Keratinocyte (primary cell): Measurements from ENCODE around the gene CA7.

Experiments
- EZH2 ChIP-seq: IDR thresholded peaks from one replicate; pipeline ENCODE4 v1.6.1; 2012; ENCODE audit warnings: inconsistent platforms, mild to moderate bottlenecking, low read length, moderate library complexity
- TF ChIP-seq, protein P1 (sequence below), 3 experiments: IDR thresholded peaks in 1 of 3; conservative IDR thresholded peaks in 1 of 3; optimal IDR thresholded peaks in 1 of 3; 2 replicates in 2 of 3; 3 replicates in 1 of 3; pipeline versions ENCODE3 to v1.5.1; 2011; ENCODE audit warnings: low read length in 3 of 3, mild to moderate bottlenecking in 3 of 3, moderate library complexity in 2 of 3, control low read depth in 1 of 3, inconsistent platforms in 1 of 3; ENCODE audit not compliant: insufficient read depth in 2 of 3; ENCODE audit errors: extremely low read depth in 1 of 3

DNA sequence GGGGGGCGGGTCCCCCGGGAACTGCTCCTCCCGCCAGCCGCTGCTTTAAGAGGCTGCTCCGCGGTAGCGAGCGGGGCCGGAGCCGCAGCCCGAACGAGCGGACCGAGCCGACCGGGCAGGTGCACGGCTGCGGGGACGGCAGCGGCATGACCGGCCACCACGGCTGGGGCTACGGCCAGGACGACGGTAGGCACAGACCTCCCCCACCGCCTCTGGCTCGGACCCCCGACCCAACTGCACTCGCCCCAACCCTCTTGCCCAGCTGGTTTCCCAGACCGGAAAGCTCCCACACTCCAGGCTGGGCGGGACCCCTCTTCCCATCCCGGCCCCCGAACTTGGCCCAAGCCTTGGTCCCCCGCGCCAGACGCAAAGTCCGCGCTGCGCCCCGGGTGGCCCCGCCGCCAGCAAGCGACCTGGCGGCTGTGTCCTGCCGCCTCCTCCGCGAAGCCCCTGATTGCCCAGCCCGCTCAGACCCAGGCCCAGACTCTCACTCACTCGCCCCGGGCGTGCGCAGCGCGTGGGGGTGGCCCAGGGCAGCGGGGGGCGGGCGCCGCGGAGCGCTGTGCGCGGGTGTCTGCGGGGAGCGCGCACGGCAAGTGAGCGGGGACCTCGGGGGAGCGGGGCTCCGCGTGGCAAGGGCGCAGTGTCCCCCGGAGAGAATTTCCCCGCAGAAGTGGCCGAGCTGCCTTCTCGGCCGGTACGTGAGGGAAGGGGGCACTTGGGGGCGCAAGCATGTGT, at the start of gene CA7:
- TF ChIP-seq, protein P1, sequence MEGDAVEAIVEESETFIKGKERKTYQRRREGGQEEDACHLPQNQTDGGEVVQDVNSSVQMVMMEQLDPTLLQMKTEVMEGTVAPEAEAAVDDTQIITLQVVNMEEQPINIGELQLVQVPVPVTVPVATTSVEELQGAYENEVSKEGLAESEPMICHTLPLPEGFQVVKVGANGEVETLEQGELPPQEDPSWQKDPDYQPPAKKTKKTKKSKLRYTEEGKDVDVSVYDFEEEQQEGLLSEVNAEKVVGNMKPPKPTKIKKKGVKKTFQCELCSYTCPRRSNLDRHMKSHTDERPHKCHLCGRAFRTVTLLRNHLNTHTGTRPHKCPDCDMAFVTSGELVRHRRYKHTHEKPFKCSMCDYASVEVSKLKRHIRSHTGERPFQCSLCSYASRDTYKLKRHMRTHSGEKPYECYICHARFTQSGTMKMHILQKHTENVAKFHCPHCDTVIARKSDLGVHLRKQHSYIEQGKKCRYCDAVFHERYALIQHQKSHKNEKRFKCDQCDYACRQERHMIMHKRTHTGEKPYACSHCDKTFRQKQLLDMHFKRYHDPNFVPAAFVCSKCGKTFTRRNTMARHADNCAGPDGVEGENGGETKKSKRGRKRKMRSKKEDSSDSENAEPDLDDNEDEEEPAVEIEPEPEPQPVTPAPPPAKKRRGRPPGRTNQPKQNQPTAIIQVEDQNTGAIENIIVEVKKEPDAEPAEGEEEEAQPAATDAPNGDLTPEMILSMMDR (optimal IDR thresholded peaks at IDR 0.05 in 1 of 3, IDR thresholded peaks at IDR 0.05 in 1 of 3, conservative IDR thresholded peaks at IDR 0.05 in 1 of 3; ENCODE audit: extremely low read depth in 1 of 3, insufficient read depth in 2 of 3, low read length in 3 of 3), result no peak
- TF ChIP-seq EZH2, result peak; percentile 88
